GM18520 (cell line): ENCODE results near the gene KRTAP20-2.

Experiments used
- ATAC-seq: cut with Tn5 transposase; IDR thresholded peaks from one replicate; pipeline ENCODE4 v1.9.1; 2021; ENCODE audit not compliant: unreplicated experiment

KRTAP20-2 gene

DNA sequence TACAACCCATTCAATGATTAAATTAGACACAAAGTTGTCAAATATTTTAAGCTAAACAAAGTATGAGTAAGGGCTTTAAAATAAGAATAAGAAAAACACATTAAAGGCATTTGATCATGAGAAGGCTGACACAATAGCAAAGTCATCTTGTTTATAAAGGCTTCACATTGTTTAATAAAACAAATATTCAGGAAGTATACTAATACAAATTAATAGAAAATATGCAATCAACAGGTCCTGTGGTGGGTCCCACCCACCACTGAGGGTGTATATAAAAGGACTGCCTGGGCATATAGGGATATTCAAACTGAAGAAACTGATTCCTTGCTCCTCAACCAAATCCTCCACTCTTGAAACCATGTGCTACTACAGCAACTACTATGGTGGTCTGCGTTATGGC lies at the start of gene KRTAP20-2:
KRTAP20-2 (plus strand) TSS at position 301 of the 400 bp plus-strand sequence; CDS start at position 359, 58 bp downstream.
- ATAC-seq, result no peak

DNA sequence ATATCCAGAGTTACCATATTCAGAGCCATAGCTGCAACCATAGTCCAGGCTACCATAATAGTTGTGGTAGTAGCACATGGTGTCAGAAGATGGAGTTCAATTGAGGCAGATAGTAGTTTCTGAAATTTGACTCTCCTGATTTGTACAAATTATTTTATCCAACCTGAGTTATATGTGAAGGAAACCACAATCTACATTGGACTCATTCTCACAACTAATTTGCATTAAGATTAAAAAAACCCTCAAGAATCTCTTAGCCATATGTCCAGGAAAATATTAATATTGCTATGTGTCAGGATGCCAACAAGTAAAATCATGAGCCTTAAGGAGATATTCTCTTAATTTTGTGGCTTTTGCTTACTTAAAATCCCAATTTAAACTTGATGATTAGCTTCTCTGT lies 44.7 kb upstream of the KRTAP20-2 start, which contains the start of gene KRTAP22-2:
KRTAP22-2 (minus strand) TSS at position 101 of the 400 bp plus-strand sequence.
- ATAC-seq, result no peak

DNA sequence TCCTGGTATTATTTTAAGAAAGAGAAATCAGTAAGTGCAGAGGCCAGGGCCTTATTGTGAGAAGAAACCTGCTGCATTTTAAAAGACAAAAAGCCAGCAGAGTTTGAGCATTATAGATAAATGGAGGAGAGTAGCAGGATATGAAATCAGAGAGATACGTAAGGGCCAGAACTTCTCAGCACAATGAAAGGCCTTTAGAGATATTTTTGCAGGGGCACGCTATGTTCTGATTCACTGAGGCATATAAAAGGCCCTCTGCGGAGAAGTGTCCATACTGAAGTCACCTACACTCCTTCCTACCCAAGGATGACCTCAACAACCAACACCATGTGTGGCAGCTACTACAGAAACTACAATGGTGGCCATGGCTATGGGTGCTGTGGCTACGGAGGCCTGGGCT lies 42.9 kb upstream of the KRTAP20-2 start, which contains the start of gene KRTAP6-3:
KRTAP6-3 (plus strand) TSS at position 301 of the 400 bp plus-strand sequence; CDS start at position 307, 6 bp downstream.
- no peak for ATAC-seq

DNA sequence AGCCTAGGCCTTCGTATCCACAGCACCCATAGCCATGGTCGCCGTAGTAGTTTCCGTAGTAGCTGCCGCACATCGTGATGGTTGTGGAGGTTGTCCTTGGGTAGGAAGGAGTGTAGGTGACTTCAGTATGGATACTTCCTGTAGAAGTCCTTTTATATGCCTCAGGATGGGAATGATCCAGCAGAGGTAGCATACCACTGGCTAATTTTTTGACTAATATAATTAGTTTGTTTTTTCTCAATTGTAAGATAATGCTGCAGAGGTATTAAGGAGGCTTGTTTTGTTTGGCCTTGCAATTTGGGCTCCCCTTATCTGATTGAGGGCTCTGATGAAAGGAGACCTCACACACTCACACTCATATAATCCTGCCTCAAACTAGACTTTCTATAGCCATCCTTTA lies 36.2 kb upstream of the KRTAP20-2 start, which contains the start of gene KRTAP6-2:
KRTAP6-2 (minus strand) TSS at position 101 of the 400 bp plus-strand sequence; CDS start at position 73, 28 bp downstream.
- ATAC-seq, result no peak

DNA sequence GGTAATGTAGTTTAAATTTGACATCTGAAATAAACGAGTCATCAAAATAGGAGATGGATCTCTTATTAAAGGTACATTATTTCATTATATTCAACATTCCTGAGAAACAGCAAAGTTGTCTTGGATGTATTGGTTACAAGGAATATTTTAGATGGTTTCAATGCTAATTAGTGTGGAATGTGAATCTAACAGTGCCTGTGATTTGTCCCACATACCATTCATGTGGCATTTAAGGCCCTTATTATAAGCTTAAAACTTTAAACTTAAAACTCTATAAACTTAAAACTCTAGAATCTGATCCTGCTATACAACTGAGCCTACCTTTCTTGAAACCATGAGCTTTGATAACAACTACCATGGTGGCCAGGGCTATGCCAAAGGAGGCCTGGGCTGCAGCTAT lies 34.2 kb upstream of the KRTAP20-2 start, which contains the start of gene KRTAP22-1:
KRTAP22-1 (plus strand) TSS at position 301 of the 400 bp plus-strand sequence.
- no peak for ATAC-seq

DNA sequence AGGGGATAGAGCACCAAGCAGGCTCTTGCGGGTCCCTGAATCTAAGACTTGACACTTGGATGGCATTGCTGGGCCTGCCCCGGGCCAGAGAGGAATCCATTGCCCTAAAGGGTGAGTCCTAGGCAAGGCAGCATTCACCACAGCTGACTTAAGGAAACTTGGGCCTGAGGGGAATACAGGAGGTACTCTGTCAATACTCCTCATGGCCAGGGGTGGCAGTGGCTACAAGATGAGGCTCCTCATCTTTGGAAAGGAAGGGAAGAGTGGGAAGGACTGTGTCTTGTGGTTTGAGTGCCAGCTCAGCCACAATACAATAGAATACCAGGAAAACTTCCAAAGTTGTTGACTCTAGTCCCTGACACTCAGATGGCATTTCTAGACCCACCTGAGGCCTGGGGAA lies 29.0 kb upstream of the KRTAP20-2 start:
- ATAC-seq, result no peak

DNA sequence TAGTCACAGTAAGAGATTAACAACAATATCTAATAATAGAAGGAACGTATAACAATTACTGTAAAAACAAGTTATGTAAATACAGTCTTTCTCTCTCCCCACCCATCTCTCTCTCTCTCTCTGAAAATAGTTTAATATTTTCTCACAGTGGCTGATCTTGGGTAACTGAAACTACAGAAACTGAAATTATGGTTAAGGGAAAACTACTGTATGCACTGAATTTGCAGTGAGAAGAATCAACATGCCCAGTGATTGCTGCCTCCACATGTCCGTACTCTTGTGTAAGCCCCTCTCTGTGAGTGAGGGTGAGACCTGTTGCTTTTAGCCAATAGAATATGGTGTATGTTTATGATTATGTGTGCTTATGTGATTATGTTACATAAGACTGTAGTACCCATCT lies 22.9 kb upstream of the KRTAP20-2 start:
- no peak for ATAC-seq

DNA sequence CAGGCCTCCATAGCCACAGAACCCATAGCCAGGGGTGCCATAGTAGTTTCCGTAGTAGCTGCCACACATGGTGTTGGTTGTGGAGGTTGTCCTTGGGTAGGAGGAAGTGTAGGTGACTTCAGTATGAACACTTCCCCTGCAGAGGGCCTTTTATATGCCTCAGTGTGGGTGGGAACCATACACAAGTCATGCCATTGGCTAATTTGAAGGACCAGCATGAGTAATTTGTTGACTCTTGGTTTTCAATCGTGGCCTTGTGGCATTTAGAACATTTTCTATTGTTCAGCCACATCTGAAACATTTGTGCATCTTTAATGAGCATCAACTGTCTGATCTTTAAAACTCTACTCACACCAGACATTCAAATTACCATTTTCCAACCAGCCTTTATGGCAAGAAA lies 21.2 kb upstream of the KRTAP20-2 start, which contains the start of gene KRTAP6-1:
KRTAP6-1 (minus strand) TSS at position 95 of the 400 bp plus-strand sequence; CDS start at position 69, 26 bp downstream.
- ATAC-seq, result no peak

DNA sequence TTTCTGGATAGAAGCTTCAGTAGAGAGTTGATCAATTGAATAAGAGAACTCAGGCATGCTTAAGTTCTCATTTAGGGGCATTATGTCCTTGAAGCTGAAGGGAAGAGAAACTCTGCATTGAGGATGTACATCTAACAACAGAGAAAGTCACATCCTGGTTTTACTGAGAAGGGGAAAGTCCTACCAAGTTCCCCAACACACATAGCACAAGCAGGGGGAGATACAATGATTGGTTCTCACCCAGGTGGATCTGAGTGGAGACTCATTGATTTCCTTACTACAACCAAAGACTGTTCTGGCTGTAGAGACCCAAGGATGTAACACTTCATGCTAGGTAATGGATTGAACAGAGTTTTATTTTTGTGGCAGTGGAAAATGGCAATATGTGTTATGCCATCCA lies 19.8 kb upstream of the KRTAP20-2 start:
- ATAC-seq, result no peak

DNA sequence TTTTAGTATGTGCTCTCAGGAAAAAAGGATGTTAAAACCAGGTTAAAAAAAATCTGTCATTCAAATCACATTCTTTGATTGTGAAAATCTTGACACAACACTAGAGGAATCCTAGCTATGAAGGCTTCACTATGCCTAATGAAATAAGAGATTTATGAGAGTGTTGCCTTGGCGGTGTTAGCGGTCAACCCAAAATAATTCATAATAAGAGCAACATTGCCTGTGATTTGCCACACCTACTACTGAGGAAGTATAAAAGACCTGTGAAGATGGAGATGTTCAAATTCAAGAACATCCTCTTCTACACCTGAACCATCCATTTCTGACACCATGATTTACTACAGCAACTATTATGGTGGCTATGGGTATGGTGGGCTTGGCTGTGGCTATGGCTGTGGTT lies 18.9 kb upstream of the KRTAP20-2 start, which contains the start of gene KRTAP20-1:
KRTAP20-1 (plus strand) TSS at position 301 of the 400 bp plus-strand sequence; CDS start at position 331, 30 bp downstream.
- no peak for ATAC-seq

DNA sequence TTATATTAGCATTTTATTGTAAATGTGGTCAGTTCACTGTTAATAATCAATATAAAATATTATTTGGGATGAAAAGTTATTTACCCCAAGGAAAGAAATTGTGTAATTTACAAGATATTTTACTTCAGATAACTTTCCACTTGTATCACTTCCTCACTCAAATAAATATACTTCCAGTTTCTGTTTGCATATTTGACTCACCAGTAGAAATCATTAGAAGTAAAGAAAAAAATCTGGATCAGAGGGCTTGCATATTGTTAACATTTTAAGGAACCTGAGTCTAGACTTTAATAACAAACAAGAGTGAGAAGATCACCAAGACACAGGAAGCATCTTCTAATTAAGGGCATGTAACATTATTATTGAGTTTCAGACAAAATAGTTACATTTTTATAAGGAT lies 14.9 kb upstream of the KRTAP20-2 start:
- ATAC-seq, result no peak

DNA sequence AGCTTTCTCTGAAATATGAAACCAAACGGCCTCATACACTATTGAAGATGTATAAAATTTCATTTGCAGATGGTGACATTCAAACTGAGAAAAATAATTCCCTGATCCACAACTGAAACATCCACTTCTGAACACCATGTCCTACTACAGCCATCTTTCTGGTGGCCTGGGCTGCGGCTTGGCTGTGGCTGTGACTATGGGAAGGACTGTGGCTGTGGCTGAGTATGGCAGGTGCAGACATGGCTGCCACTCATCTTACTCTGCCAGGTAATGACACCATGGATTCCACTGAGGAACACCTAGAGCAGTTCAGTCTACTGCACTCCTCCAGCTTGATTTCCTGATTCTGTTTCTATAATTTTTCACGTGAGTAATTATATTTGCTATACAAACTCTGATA lies 14.5 kb upstream of the KRTAP20-2 start, which contains the start of gene KRTAP20-4:
KRTAP20-4 (plus strand) TSS at position 106 of the 400 bp plus-strand sequence.
- ATAC-seq, result no peak

DNA sequence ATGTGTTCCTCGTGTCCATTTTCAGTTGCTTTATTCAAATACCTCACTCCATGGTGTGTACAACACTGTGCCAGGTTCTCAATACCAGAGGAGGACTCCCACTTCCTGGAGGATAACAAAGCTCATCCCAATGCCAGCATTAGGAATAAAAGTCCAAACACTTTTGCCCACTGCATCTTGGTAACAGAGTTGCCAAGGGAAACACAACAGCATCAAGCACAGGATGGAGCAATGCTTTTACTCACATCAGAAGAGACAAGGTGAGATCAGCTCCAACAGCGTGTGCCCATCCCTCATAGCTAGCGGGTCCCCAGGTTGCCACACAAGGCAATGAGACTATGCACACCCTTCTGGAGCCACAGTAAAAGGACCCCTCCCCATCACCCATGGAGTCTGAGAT lies 11.6 kb upstream of the KRTAP20-2 start:
- no peak for ATAC-seq

DNA sequence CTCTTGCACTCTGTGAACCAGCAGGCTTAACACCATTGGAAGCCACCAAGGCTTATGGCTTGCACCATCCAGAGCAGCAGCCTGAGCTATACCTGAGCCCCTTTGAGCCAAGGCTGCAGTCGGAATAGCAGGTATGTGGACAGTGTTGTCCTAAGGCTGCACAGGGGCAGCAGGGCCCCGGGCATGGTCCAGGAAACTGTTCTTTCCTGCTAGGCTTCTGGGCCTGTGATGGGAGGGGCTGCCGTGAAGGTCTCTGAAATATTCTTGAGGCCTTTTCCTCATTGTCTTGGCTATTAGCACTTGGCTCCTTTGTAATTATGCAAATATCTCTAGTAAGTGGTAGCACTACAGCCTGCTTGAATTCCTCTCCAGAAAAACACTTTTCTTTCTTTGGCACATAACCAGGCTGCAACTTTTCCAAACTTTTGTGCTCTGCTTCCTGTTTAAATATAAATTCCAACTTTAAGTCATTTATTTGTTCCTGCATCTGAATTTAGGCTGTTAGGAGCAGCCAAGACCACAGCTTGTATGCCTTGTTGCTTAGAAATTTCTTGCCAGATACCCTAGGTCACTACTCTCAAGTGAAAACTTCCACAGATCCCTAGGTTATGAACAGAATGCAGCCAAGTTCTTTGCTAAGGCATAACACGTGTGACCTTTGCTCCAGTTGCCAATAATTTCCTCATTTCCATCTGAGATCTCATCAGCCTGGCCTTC lies 9.4 kb upstream of the KRTAP20-2 start:
- ATAC-seq, result no peak

DNA sequence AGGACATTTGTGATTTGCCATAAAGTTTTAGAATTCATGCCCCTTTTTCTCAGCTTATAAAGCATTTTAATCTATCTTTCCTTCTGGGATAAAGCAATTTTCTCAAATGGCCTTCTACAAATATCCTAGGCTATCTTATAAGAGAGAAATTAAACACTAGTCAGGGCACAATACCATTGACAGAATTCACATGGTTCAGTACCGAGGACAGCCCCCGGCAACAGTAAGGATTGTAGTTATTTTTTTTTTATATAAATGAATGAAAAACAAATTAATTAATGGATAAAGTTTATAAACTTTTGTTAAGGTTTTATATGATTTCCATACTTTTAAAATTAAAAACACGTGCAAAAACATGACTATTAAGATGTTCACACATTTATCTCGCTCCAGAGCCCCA lies 6.9 kb upstream of the KRTAP20-2 start:
- no peak for ATAC-seq

DNA sequence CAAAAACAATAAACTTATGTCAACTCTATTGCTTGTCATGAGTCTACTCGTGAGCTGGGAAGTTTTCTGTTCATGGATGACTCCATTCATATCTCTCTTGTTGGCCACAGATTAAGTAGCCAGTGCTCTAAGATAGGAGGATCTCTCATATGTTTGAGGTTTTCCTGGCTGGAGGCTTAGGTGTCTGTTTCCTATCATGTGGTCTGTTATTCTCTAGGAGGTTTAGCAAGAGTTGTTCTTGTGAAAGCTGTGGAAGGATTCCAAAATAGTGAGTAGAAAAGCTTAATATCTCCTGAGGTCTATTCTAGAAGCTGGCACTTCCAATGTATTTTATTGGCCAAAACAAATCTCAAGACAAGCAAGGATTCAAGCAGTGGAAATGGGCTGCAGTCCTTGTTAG lies 5.8 kb upstream of the KRTAP20-2 start:
- ATAC-seq, result no peak

DNA sequence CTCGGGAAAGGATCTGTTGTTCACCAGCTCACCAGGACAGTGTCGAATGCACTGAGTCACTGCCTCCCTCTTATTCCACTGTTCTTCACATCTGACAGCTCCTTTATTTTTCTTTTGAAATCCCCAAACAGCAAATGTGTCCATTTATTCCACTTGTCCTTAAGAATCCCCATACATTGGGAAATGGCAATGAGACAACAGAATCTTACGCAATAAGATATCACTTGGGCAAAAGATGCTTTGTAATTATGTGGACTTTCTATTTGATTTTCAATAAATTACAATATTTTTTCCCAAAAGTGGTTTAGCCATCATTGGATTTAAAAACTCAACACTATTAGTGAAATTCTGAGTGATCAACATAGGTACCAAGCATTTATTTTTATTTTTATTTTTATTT lies 3.7 kb downstream of the KRTAP20-2 start:
- ATAC-seq, result no peak

DNA sequence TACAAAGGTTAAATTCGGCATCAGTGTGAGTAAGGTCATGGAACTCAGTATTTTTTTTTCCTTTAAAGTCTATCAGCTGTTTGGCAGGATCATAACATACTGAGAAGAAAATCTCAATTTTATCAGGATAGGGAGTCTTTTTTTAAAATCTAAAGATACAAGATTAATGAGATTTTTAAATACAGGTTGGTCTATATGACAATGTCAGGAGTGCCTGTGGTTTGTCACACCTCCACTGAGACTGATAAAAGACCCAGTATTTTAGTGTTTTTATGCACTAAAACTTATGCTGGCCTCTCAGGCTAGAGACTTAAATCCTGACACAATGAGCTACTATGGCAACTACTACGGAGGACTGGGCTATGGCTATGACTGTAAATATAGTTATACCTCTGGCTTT lies 7.6 kb downstream of the KRTAP20-2 start, which contains the start of gene KRTAP20-3:
KRTAP20-3 (plus strand) TSS at position 301 of the 400 bp plus-strand sequence.
- no peak for ATAC-seq

DNA sequence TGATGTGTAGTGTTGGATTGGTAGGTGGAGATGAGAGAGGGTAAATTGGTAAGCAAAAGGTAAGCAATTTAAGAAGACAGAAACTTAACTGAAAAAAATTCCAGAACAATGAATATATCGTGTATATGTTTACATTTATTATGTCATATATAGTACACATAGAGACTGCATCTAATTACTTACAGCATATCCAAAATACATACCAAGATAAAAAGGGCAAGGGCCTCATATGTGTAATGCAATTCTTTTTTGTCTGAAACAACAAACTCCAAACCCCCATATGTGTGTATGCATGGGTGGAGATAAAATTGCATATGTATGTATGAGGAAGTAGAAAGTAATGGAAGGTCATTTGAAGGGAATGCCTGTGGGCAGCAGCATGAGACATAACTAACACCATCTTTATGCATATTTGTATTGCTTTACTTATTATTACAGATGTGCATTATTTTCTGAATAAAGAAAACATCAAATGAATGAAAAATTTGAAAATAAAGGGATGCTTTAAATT lies 12.0 kb downstream of the KRTAP20-2 start:
- ATAC-seq, result no peak

DNA sequence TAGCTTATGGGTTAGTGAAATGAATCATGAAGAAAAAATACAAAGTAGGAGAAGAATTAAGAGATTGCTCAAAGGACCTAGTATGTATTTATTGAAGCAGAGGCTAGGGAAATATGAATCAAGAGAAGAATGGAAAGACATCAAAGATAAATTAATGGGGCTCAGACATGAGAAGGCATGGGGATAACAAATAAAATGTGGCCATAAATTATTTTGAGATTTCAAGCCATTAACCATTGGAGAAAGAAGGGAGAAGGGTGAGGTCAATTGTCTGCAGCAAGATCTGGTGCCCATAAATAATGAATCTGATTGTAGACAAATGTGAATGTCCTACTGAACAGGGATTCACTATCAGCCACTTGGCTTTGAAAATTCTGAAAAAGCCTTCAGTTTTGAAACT lies 17.9 kb downstream of the KRTAP20-2 start:
- ATAC-seq, result no peak

DNA sequence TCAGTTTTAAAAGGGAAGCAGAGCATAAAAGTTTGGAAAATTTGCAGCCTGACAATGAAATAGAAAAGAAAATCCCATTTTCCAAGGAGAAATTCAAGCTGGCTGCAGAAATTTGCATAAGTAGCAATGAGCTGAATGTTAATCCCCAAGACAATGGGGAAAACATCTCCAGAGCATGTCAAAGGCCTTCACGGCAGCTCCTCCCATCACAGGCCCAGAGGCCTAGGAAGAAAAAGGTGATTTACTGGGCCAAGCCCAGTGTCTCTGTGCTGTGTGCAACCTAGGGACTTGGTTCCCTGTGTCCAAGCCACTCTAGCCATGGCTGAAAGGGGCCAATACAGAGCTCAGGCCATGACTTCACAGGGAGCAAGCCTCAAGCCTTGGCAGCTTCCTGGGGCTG lies 33.8 kb downstream of the KRTAP20-2 start:
- ATAC-seq, result no peak
